OCI-M2 (cell line): Measurements from ENCODE around the gene ZNF124.

Experiments used
- DNase-seq: peaks from one replicate; lab custom pipeline; 2025; ENCODE audit not compliant: unreplicated experiment; lab: John Stamatoyannopoulos, UW

Gene ZNF124

GRCh38 chr1:247114351-247115140 lies 57.3 kb downstream of the ZNF124 start:
- no peak for DNase-seq

DNA sequence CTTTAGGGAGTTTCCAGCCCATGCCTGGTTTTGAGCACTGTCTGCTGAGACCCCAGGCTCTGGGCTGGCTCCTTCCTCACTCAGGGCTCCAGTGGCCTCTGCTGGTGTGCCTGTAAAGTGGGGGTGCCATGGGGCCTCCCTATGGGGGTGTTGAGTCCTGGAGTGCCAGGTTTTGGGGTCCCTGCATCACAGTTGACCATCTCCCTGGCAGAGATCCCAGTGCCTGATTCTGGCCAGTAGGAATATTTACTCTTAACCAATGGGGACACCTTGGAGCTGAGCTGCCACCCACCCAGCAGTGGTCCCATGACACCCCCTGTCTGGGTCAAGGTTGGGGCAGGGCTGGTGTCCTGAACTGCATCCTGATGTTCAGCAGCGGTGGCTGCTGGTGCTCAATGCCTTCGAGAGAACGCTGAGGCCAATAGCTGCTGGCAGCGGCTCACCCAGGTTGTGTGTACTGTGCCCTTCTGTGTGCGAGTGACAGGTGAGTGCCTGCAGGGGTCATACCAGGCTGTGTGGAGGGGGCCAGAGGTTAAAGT lies 58.0 kb downstream of the ZNF124 start:
- no peak for DNase-seq

GRCh38 chr1:247113094-247113497 lies 58.7 kb downstream of the ZNF124 start:
- no peak for DNase-seq

GRCh38 chr1:247112479-247112781 lies 59.4 kb downstream of the ZNF124 start:
- no peak for DNase-seq

GRCh38 chr1:247111700-247112478 lies 59.9 kb downstream of the ZNF124 start:
- DNase-seq: no peak

DNA sequence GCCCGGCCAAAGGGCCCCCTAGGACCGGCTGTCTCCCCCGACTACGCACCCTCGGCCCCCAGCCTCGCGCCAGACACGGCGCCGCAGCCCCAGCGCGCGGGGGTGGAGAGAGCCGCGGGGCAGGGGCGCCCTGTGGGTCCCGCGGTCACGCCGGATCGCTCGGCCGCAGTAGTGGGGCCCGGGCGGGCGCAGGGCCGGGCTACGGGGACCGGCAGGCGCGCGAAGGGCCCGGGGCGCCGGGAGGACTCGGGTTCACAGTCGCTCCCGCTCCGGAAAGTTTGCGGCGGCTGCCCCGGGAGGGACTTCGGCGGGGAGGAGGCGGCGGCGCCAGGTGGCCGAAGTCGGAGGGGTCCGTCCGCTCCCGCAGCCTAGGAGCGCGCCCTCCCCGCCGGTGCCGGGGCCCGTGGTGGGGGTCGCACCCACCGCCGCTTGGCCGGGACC lies 60.5 kb downstream of the ZNF124 start:
- DNase-seq: no peak

DNA sequence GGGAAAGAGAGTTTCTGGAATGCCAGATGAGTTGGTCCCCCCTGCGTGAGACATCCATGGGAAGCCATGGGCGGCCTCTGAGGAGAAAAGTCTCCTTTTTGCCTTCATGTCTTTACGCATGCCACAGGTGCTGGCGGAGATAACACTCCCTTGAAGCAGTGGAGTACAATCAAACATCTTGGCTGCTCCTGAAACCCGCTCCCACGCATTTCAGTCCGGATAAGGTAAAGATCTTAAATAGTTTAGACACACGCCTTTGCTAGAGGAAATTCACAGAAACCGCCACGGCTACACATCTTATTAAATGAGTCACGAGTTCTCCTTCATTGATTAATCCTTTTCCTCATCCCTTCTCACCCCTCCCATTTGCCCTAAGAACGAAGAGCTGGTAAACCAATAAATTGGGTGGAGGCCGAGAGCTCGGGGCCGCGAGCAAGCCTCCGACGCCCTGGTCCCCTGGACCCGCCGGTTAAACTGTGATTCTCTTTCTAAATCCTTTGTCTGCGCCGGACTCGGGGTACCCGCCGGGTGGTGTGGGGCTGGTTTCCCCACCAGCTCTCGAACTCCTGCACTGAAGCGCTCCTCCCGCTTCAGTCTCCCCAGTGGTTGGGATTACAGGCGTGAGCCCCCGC lies 61.1 kb downstream of the ZNF124 start:
- DNase-seq: no peak

DNA sequence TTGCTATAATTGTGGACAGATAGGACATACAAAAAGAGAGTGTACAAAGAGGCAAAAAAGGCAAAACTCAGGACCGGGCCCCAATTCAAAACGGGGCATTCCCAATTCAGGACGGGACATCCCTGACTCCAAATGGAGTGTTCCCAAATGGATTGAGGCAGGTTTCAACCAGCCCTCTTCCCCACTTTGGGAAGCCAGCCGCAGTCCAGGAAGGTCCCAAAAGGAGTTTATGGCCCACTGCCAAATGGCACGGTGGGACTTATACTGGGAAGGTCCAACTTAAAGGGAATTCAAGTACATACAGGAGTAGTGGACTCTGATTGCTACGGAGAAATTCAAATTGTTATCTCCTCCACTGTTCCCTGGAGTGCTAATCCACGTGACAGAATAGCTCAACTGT lies 64.1 kb downstream of the ZNF124 start:
- no peak for DNase-seq

GRCh38 chr1:247105966-247106365 lies 65.9 kb downstream of the ZNF124 start:
- DNase-seq: no peak
